SK-N-MC (cell line): ENCODE results near the gene DNAH10.

ENCODE experiments used
- EZH2 ChIP-seq: fragments of 200-600 bp; sonication (generic); IDR thresholded peaks from one replicate; pipeline ENCODE4 v1.6.1; 2017; ENCODE audit warnings: antibody characterized with exemption
- FOXP2 ChIP-seq: optimal IDR thresholded peaks from 2 replicates; pipeline ENCODE3; 2011; ENCODE audit warnings: mild to moderate bottlenecking, moderate library complexity; ENCODE audit not compliant: insufficient read depth; ENCODE audit errors: extremely low read length, control extremely low read depth
- POLR2AphosphoS5 ChIP-seq: IDR thresholded peaks from 2 replicates; pipeline ENCODE4 v1.6.1; 2012; ENCODE audit warnings: mild to moderate bottlenecking, low read depth, low read length, borderline replicate concordance

DNA sequence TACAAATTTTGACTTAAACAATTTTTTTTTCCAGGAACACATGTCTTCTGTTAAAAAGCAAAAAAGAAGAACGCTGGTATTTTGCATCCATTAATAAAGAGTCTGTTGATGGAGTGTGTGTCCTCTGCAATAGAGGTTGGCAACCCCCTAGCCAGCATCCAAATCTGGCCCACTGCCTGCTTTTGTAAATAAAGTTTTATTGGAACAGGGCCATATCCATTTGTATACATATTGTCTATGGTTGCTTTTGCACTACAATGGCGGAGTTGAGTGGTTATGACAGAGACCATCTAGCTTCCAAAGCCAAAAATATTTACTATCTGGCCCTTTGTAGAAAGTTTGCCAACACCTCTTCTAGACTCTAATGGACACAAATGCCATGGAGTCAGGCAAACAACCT lies 160.9 kb downstream of the DNAH10 start:
- TF ChIP-seq POLR2AphosphoS5 = no peak
- no peak for TF ChIP-seq EZH2
- TF ChIP-seq FOXP2 = no peak
